ENCODE measurements around the gene AFF3.

DNA sequence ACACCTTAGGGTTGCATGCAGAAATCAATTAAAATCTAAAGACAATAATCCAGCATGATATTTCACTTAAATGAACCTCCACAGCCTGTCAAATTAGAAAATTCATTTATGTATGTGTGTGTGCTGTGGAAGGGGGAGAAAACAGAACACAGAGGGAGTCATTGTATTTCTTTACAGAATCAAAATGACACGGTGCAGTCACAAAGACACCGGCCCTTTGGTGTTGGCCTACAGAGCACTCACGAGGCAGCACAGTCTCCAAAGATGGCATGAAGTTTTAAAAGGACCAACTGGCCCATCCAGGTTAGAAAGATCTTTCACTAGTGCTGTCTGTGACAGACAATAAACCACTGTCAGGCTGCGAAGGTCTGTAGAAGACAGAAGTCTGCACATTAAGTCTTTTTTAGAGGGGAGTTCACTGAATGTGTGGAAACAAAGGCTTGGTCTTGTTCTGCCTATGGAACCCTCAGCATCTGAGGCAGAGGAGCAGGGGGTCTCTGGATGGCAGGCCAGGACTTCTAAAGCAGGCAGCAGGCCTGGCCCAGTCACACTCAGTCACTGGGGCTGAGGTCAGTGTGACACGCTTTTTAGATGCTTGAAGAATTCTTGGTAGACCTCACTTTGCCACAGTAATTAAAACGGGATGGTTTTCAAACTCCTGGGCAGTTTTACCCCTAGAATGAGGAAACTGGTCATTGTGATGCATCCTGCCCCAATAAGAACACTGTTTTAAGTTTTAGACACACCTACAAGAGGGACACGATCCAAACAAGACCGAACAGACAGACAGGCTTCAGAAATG lies 184.9 kb downstream of the AFF3 start:
- TF ChIP-seq, protein P1, sequence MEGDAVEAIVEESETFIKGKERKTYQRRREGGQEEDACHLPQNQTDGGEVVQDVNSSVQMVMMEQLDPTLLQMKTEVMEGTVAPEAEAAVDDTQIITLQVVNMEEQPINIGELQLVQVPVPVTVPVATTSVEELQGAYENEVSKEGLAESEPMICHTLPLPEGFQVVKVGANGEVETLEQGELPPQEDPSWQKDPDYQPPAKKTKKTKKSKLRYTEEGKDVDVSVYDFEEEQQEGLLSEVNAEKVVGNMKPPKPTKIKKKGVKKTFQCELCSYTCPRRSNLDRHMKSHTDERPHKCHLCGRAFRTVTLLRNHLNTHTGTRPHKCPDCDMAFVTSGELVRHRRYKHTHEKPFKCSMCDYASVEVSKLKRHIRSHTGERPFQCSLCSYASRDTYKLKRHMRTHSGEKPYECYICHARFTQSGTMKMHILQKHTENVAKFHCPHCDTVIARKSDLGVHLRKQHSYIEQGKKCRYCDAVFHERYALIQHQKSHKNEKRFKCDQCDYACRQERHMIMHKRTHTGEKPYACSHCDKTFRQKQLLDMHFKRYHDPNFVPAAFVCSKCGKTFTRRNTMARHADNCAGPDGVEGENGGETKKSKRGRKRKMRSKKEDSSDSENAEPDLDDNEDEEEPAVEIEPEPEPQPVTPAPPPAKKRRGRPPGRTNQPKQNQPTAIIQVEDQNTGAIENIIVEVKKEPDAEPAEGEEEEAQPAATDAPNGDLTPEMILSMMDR (conservative IDR thresholded peaks at IDR 0.05 in 1 of 2, IDR thresholded peaks at IDR 0.05 in 1 of 2; ENCODE audit: extremely low read depth in 1 of 2, insufficient read depth in 1 of 2, low read depth in 1 of 2, low read length in 2 of 2): no peak
- no peak for TF ChIP-seq EZH2 (IDR thresholded peaks at IDR 0.05; ENCODE audit: borderline replicate concordance, low read length)

Measured in mammary epithelial cell (primary cell).